GM18517 (cell line): Measurements from ENCODE around the gene CPSF2.
"Not testable (repeated sequence)": the region's sequence is repeated elsewhere in the genome, so short reads cannot be mapped to it uniquely, and the experiment has no call there.

ENCODE experiments used
- ATAC-seq: cut with Tn5 transposase; IDR thresholded peaks from one replicate; pipeline ENCODE4 v1.9.1; 2021; ENCODE audit warnings: mild to moderate bottlenecking, moderate library complexity; ENCODE audit not compliant: unreplicated experiment

CPSF2 gene

GRCh38 chr14:92154283-92154942 lies 32.6 kb downstream of the CPSF2 start:
- no peak for ATAC-seq

GRCh38 chr14:92160619-92161018 lies 38.9 kb downstream of the CPSF2 start:
- ATAC-seq, result no peak

DNA sequence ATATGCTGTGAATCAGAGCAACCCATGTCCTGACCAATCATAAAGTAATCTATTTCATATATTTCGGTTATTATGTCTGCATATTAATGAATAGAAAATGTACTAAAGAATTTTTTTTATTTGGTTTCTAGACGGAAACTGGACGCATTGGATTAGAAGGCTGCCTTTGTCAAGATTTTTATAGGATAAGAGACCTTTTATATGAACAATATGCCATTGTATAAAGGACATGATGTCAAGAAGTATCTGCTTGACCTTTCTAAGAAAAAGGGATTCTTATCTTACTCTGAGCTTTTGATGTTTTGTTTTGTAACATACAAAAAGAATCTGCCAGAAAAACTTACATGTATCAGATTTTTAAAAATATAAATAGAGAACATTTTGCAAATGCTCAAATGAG lies 39.8 kb downstream of the CPSF2 start:
- no peak for ATAC-seq

DNA sequence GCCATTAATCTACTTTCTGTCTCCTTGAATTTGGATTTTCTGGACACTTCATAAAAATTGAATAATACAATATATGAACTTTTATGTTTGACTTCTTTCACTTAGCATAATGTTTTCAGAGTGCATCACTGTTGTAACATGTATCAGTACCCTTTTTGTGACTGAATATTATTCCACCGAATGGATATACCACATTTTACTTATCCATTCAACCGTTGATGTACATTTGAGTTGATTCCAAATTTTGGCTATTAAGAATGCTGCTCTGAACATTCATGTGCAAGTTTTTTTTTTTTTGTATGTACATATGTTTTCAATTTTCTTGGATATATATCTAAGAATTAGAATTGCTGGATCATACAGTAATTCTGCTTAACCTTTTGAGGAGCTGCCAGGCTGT lies 43.2 kb downstream of the CPSF2 start:
- no peak for ATAC-seq

DNA sequence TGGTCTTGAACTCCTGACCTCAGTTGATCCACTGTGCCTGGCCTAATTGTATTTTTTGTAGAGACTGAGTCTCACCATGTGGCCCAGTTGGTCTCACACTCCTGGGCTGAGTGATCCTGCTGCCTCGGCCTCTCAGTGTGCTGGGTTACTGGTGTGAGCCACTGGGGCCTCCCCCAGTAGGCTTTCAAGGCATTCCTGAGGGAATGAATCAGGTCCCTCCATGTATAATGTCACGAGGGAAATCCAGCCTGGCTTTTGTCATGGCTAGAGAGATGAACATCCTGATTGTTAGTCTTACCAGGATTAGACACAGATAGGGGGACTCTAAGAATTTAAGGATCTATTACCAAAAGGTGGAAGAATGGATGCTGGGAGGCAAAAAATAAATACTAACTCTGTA lies 51.9 kb downstream of the CPSF2 start:
- ATAC-seq, result no peak

DNA sequence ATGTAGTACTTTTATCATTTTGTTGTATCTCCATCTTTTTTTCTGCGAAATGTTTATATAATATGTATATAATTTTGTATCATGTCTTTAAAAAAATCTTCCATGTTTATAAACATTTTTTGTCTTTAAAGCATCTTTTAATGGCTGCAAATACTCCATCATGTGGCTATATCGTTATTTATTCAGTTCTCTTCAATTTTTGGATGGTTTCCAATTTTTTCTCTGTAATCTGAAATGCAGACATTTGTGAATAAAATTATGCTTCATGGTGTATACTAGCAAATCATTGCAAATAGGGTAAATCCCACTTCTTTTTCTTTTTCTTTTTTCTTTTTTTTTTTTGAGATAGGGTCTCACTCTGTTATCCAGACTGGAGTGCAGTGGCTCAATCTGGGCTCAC lies 54.0 kb downstream of the CPSF2 start:
- ATAC-seq, result no peak

DNA sequence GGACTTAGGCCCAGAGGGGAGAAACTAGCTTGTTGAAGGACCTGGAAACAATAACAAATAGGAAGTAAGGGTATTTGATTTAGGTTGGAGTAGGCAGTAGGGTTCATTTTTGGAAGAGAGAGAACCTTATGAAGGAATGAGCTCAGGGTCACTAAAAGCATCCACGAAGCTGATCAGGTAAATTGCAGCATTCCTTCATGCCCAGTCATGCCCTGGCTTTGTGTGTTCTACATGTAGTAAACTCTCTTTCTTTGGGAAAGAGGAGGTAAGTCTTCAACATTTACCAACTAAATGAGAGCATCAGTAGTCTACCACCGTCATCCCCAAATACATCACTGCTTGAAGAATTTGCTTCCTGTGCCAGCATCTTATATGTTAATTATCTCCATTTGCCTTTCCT lies 54.7 kb downstream of the CPSF2 start:
- no peak for ATAC-seq

GRCh38 chr14:92179178-92179577 lies 57.4 kb downstream of the CPSF2 start:
- not testable (repeated sequence) for ATAC-seq

DNA sequence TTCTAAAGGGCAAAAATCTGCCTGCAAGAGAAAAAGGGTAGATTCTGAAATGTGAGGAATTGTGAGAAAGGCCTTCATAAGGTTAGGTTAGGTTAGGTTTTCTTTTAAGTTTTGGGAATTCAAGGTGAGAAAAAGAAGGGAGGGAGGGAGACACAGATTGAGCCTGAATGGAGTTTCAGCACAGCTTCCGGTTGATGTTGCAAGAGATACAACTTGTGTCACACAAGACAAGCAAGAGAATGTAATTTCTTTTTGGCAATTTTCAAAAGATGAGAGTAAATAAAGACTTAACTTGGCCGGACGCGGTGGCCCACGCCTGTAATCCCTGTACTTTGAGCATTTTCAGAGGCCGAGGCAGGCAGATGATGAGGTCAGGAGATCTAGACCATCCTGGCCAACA lies 63.8 kb downstream of the CPSF2 start:
- ATAC-seq, result no peak

DNA sequence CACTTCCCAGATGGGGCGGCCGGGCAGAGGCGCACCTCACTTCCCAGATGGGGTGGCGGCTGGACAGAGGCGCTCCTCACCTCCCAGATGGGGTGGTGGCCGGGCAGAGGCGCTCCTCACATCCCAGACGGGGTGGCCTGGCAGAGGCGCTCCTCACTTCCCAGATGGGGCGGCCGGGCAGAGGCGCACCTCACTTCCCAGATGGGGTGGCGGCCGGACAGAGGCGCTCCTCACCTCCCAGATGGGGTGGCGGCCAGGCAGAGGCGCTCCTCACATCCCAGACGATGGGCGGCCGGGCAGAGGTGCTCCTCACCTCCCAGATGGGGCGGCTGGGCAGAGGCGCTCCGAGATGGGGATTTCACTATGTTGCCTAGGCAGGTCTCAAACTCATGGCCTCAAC lies 65.8 kb downstream of the CPSF2 start:
- not testable (repeated sequence) for ATAC-seq

DNA sequence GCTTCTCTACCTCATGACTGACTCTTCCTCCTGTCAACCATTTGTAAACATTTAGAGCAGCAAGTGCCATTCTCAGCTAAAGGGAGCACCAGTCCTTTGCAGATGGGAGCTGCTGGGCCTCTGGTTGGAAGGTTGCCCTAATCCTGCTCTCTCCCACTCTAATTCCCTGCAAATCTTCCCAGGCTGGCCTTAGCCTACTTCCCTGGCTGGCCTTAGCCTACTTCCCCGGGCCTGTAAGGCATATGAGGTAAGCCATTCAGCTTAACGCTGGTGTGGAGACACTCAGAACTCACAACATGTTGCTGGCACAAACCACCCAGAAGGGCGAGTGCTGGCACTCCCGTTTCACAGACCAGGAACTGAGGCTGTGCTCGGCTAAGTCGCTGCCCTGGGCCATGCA lies 69.0 kb downstream of the CPSF2 start:
- no peak for ATAC-seq

DNA sequence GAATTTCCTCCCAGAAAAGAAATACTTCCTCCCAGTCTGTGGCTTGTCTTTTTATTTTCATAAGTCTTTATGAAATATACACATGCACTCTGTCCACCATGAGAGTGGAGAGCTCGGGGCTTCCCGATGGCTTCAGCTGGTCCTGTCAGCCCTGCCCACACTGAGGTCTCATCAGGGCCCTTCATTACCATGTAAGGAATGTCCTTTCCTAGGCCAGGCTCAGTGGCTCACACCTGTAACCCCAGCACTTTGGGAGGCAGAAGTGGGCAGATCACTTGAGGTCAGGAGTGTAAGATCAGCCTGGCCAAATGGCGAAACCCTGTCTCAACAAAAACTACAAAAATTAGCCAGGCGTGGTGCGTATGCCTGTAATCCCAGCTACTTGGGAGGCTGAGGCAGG lies 77.0 kb downstream of the CPSF2 start:
- ATAC-seq, result no peak

DNA sequence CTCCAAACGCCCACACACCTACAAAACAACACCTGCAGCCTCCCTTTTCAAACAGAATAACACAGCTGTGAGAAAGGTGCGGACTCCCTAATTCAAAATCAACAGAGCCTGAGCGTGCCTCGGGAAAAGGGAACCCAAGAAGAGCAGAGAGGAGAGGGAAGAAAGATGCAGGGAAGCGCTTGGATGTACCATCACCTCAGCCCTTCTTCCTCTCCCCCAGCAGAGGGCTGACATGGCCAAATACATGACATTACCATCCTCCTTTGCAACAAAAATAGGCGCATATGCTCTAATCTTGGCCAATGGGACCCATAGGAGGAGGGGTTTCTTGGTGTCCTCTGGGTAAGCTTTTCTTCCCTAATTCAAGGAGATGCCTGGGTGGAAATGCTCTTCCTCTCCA lies 78.0 kb downstream of the CPSF2 start:
- no peak for ATAC-seq

- no peak for ATAC-seq
Observed at GRCh38 chr14:92203116-92203515, 81.3 kb downstream of the CPSF2 start.

DNA sequence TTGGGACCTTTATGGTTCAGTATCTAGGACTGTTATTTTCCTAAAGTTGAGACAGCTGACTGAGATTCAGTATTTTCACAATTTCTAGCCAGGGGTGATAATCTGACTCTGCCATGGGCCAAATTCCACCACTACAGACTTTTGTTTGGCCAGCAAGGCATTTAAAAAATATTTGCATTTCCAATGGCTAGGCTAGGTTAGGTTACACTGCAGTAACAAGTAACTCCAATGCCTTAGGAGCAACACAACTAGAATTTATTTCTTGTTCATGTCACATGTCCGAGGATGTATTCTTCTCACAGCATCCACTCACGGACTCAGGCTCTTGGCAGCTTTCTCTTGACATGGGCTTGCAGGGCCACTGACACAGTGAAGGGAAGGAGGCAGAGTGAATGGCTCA lies 83.0 kb downstream of the CPSF2 start:
- ATAC-seq, result no peak

GRCh38 chr14:92207012-92207927 lies 85.5 kb downstream of the CPSF2 start:
- ATAC-seq, result no peak

- no peak for ATAC-seq
Observed at GRCh38 chr14:92207928-92208265, 86.1 kb downstream of the CPSF2 start.

DNA sequence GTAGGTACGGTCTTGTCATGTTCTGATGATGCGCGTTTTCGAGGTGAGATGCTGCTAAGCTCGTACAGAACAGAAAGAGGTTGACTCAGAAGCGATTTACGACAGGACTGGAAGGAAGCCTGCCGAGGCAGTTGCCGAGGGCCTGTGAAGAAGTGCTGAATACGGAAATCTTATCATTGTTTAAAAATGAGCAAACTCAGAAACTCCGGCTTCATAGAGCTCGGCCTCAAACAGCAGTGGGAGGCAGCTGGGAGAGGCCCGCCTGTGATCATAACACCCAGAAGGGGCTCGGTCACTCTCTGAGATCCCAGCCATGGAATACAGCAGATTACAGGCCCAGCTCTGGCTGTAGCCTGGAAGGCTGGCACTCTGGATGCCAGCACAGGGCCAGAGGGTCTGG lies 87.4 kb downstream of the CPSF2 start:
- no peak for ATAC-seq

DNA sequence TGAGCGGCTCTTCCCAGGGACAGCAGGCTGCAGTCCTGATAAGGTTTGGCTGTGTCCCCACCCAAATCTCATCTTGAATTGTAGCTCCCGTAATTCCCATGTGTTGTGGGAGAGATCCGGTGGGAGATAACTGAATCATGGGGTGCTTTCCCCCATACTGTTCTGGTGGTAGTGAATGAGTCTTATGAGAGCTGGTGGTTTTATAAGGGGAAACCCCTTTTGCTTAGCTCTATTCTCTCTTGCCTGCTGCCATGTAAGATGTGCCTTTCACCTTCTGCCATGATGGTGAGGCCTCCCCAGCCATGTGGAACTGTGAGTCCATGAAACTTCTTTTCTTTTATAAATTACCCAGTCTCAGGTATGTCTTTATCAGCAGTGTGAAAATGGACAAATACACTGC lies 91.4 kb downstream of the CPSF2 start:
- ATAC-seq, result not testable (repeated sequence)

DNA sequence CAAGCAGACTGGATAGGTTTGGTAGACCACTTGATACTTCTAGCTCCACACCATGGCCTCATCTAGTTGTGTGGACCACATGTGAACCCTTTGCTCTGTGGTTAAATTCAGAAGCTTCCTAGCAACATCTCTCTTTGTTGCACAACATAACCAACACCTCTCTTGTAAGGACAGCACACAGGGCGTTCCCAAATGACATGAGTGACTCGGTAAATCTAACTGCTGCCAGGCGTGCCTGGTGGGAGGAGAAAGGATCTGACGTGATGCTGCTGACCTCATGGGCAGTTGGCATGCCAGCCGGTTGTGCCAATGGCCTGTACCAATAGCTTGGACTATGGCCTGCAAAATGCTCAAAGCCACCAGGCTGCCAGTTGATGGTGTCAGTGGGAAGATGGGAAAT lies 93.8 kb downstream of the CPSF2 start:
- ATAC-seq, result no peak

GRCh38 chr14:92217936-92218335 lies 96.2 kb downstream of the CPSF2 start:
- no peak for ATAC-seq
